CD8-positive, alpha-beta memory T cell (primary cell): ENCODE results near the gene UNC93B1. TPM values are rescaled to one million over a fixed set of nuclear protein-coding genes. Genes with fewer than 3 reads are reported as not detected.
"Not testable (repeated sequence)": the region's sequence is repeated elsewhere in the genome, so short reads cannot be mapped to it uniquely, and the experiment has no call there.

ENCODE experiments used
- CTCF ChIA-PET: fragments of 350-600 bp; sonication (Branson Sonifier 250); formaldehyde crosslinking; loops from one replicate; lab custom pipeline; 2021; ENCODE audit warnings: antibody characterized with exemption; lab: Charles Lee
- POLR2A ChIA-PET: fragments of 350-600 bp; sonication (Branson Sonifier 250); formaldehyde crosslinking; loops from one replicate; lab custom pipeline; 2021; ENCODE audit warnings: antibody characterized with exemption; lab: Charles Lee
- DNase-seq, 5 donors: peaks; one replicate each; pipeline versions ENCODE4 v3.0.0 to v3.0.0-alpha.2; 2020 to 2022; ENCODE audit warnings: mixed read lengths in 1 of 5
- H3K27ac ChIP-seq: one replicate; pipeline ENCODE4 v1.7.0; 2013; ENCODE audit warnings: low read depth, mild to moderate bottlenecking, low read length, moderate library complexity
- H3K27me3 ChIP-seq: 2 replicates; pipeline ENCODE4 v1.7.0; 2013; ENCODE audit warnings: low read length, mild to moderate bottlenecking; ENCODE audit not compliant: insufficient read depth, poor library complexity, severe bottlenecking
- H3K36me3 ChIP-seq: 2 replicates; pipeline ENCODE4 v1.7.0; 2013; ENCODE audit warnings: mild to moderate bottlenecking, low read length, moderate library complexity; ENCODE audit not compliant: insufficient read depth
- H3K4me1 ChIP-seq: 2 replicates; pipeline ENCODE4 v1.7.0; 2013; ENCODE audit warnings: mild to moderate bottlenecking, low read length, moderate library complexity; ENCODE audit not compliant: insufficient read depth
- H3K4me3 ChIP-seq: 2 replicates; pipeline ENCODE4 v1.7.0; 2013; ENCODE audit warnings: mild to moderate bottlenecking, low read length
- H3K9me3 ChIP-seq: 2 replicates; pipeline ENCODE4 v1.7.0; 2013; ENCODE audit warnings: mild to moderate bottlenecking, low read length
- H3K27ac Mint-ChIP-seq, 8 donors: one replicate each; pipeline ENCODE4 v1.8.0; 2020 to 2021; ENCODE audit warnings: mixed read lengths in 8 of 8, mild to moderate bottlenecking in 6 of 8, inconsistent platforms in 3 of 8, moderate library complexity in 3 of 8
- H3K27me3 Mint-ChIP-seq, 2 donors: one replicate each; pipeline ENCODE4 v1.8.0; 2020 to 2021; ENCODE audit warnings: mixed read lengths in 2 of 2, mild to moderate bottlenecking in 1 of 2, moderate library complexity in 1 of 2
- H3K36me3 Mint-ChIP-seq, 3 donors: one replicate each; pipeline ENCODE4 v1.8.0; 2020 to 2021; ENCODE audit warnings: mixed read lengths in 3 of 3, inconsistent platforms in 1 of 3, mild to moderate bottlenecking in 1 of 3
- H3K4me1 Mint-ChIP-seq, 3 donors: one replicate each; pipeline ENCODE4 v1.8.0; 2020 to 2021; ENCODE audit warnings: mixed read lengths in 3 of 3, inconsistent platforms in 1 of 3, mild to moderate bottlenecking in 1 of 3
- H3K4me3 Mint-ChIP-seq, 7 donors: one replicate each; pipeline ENCODE4 v1.8.0; 2020 to 2021; ENCODE audit warnings: mixed read lengths in 7 of 7, mild to moderate bottlenecking in 6 of 7, moderate library complexity in 4 of 7, inconsistent platforms in 2 of 7
- H3K9me3 Mint-ChIP-seq, 5 donors: one replicate each; pipeline ENCODE4 v1.8.0; 2020 to 2022; ENCODE audit warnings: mixed read lengths in 5 of 5, mild to moderate bottlenecking in 3 of 5, moderate library complexity in 2 of 5, inconsistent platforms in 1 of 5
- polyA plus RNA-seq: library from polyadenylated mRNA; unstranded; fragments of 300-500 nt; fragmentation: Illumina TruSeq; gene quantifications from one replicate; pipeline ENCODE4 v1.2.3, GENCODE V29; 2021
- total RNA-seq, 2 experiments: library from RNA; stranded (reverse); gene quantifications; one replicate each; pipeline ENCODE4 v1.2.3, GENCODE V29; 2021

Gene UNC93B1
- total and polyA plus RNA-seq, 3 experiments from 2014 or later, result 9.8 to 26.5 (median 11.1) TPM

GRCh38 chr11:67974746-67975145 lies 29.2 kb downstream of the UNC93B1 start:
- peaks cover 4 to 36% of the 10 kb centered on the region in 2 donors for H3K27me3 Mint-ChIP-seq
- H3K9me3 Mint-ChIP-seq, H3K27ac Mint-ChIP-seq, POLR2A ChIA-PET, H3K4me1 ChIP-seq, DNase-seq, H3K36me3 ChIP-seq, H3K9me3 ChIP-seq, CTCF ChIA-PET, H3K4me3 Mint-ChIP-seq, H3K4me1 Mint-ChIP-seq, H3K27ac ChIP-seq, H3K27me3 ChIP-seq, H3K4me3 ChIP-seq, H3K36me3 Mint-ChIP-seq: not testable (repeated sequence)

GRCh38 chr11:67965830-67966348 lies 38.0 kb downstream of the UNC93B1 start:
- POLR2A ChIA-PET, H3K4me1 Mint-ChIP-seq, H3K36me3 Mint-ChIP-seq, H3K36me3 ChIP-seq, H3K27me3 ChIP-seq, H3K9me3 Mint-ChIP-seq, H3K4me3 ChIP-seq, H3K4me3 Mint-ChIP-seq, H3K9me3 ChIP-seq, H3K27ac Mint-ChIP-seq, DNase-seq, H3K27ac ChIP-seq, H3K4me1 ChIP-seq: not testable (repeated sequence)
- H3K27me3 Mint-ChIP-seq, result peaks cover 0 to 15% of the 10 kb centered on the region in 2 donors
- CTCF ChIA-PET, result interaction anchor here (1.2 to 2.6 kb wide), 2 partner anchors 10 kb away, joined by 4 to 12 read pairs; no protein-coding TSS in a partner anchor

- CTCF ChIA-PET, result interaction anchor here (2.6 kb wide), 1 partner anchor 9 kb away, joined by 12 read pairs; no protein-coding TSS in a partner anchor
- POLR2A ChIA-PET, H3K27ac Mint-ChIP-seq, H3K36me3 ChIP-seq, DNase-seq, H3K9me3 ChIP-seq, H3K9me3 Mint-ChIP-seq, H3K4me3 Mint-ChIP-seq, H3K4me1 Mint-ChIP-seq, H3K4me1 ChIP-seq, H3K27ac ChIP-seq, H3K4me3 ChIP-seq, H3K36me3 Mint-ChIP-seq, H3K27me3 ChIP-seq: not testable (repeated sequence)
- H3K27me3 Mint-ChIP-seq, result peaks cover 0 to 20% of the 10 kb centered on the region in 2 donors
Measured at GRCh38 chr11:67964746-67965145, 39.2 kb downstream of the UNC93B1 start.

GRCh38 chr11:67963879-67964278 lies 40.0 kb downstream of the UNC93B1 start:
- not testable (repeated sequence) for H3K4me1 Mint-ChIP-seq
- H3K27ac Mint-ChIP-seq, result peak overlapping the region in 1 of 8 donors; percentile 17
- H3K27me3 Mint-ChIP-seq, result peaks cover 0 to 23% of the 10 kb centered on the region in 2 donors

GRCh38 chr11:67963217-67963616 lies 40.7 kb downstream of the UNC93B1 start:
- H3K9me3 Mint-ChIP-seq, H3K4me3 ChIP-seq, H3K36me3 Mint-ChIP-seq, H3K27ac ChIP-seq, H3K36me3 ChIP-seq, H3K4me1 ChIP-seq, H3K27me3 ChIP-seq, H3K9me3 ChIP-seq, H3K4me1 Mint-ChIP-seq, POLR2A ChIA-PET, DNase-seq, H3K4me3 Mint-ChIP-seq, H3K27ac Mint-ChIP-seq: not testable (repeated sequence)
- CTCF ChIA-PET, result interaction anchor here (2.6 kb wide), 1 partner anchor 8 kb away, joined by 12 read pairs; no protein-coding TSS in a partner anchor
- peaks cover 0 to 23% of the 10 kb centered on the region in 2 donors for H3K27me3 Mint-ChIP-seq

More at GRCh38 chr11:67963879-67964278, 40.0 kb downstream of the UNC93B1 start:
- H3K4me3 Mint-ChIP-seq, H3K9me3 ChIP-seq, H3K36me3 ChIP-seq, DNase-seq, H3K27ac ChIP-seq, POLR2A ChIA-PET, H3K27me3 ChIP-seq, H3K9me3 Mint-ChIP-seq, H3K4me3 ChIP-seq, H3K4me1 ChIP-seq, H3K36me3 Mint-ChIP-seq: not testable (repeated sequence)
- CTCF ChIA-PET, result interaction anchor here (2.6 kb wide), 1 partner anchor 8 kb away, joined by 12 read pairs; no protein-coding TSS in a partner anchor

GRCh38 chr11:67956236-67956635 lies 47.7 kb downstream of the UNC93B1 start:
- H3K36me3 Mint-ChIP-seq, result not testable (repeated sequence)

GRCh38 chr11:67955461-67956007 lies 48.4 kb downstream of the UNC93B1 start:
- CTCF ChIA-PET, result interaction anchor here (0.6 to 1.5 kb wide), 15 partner anchors 9 to 742 kb away, joined by 3 to 12 read pairs (median 3); partner anchors contain the start of gene UNC93B1
- H3K4me3 ChIP-seq, H3K4me1 ChIP-seq, H3K9me3 Mint-ChIP-seq, H3K36me3 ChIP-seq, H3K9me3 ChIP-seq, H3K27ac ChIP-seq, H3K4me1 Mint-ChIP-seq, H3K36me3 Mint-ChIP-seq, POLR2A ChIA-PET, H3K27me3 ChIP-seq: not testable (repeated sequence)
- peaks cover 7 to 37% of the 10 kb centered on the region in 2 donors for H3K27me3 Mint-ChIP-seq
- H3K27ac Mint-ChIP-seq, result peak overlapping the region in 4 of 8 donors; percentile 29 to 78 (median 57)
- H3K4me3 Mint-ChIP-seq, result peak overlapping the region; percentile 78 to 92 (median 83)
- DNase-seq, result peak; percentile 66 to 78 (median 71)

More at GRCh38 chr11:67956236-67956635, 47.7 kb downstream of the UNC93B1 start:
- H3K9me3 Mint-ChIP-seq, H3K4me1 ChIP-seq, H3K4me3 ChIP-seq, H3K9me3 ChIP-seq, H3K27me3 ChIP-seq, POLR2A ChIA-PET, DNase-seq, H3K27ac ChIP-seq, H3K36me3 ChIP-seq, H3K4me1 Mint-ChIP-seq: not testable (repeated sequence)
- CTCF ChIA-PET, result interaction anchor here (1.1 to 1.5 kb wide), 12 partner anchors 8 to 102 kb away, joined by 3 to 12 read pairs (median 4); partner anchors contain the start of gene UNC93B1
- peak overlapping the region; percentile 27 to 89 (median 51) for H3K4me3 Mint-ChIP-seq
- H3K27ac Mint-ChIP-seq, result peak overlapping the region in 1 of 8 donors; percentile 91
- H3K27me3 Mint-ChIP-seq, result peaks cover 6 to 39% of the 10 kb centered on the region in 2 donors

GRCh38 chr11:67954971-67955370 lies 48.9 kb downstream of the UNC93B1 start:
- H3K27ac ChIP-seq, H3K9me3 ChIP-seq, H3K36me3 Mint-ChIP-seq, POLR2A ChIA-PET, H3K4me1 ChIP-seq, H3K4me1 Mint-ChIP-seq, H3K27me3 ChIP-seq, H3K4me3 ChIP-seq, H3K36me3 ChIP-seq, H3K9me3 Mint-ChIP-seq: not testable (repeated sequence)
- H3K4me3 Mint-ChIP-seq, result peak overlapping the region; percentile 70 to 92 (median 81)
- CTCF ChIA-PET, result interaction anchor here (0.6 to 1.5 kb wide), 15 partner anchors 8 to 741 kb away, joined by 3 to 12 read pairs (median 3); partner anchors contain the start of gene UNC93B1
- H3K27ac Mint-ChIP-seq, result peak overlapping the region in 4 of 8 donors; percentile 55 to 88 (median 68)
- peak in 2 of 5 donors; percentile 1 to 2 for DNase-seq
- H3K27me3 Mint-ChIP-seq, result peaks cover 9 to 35% of the 10 kb centered on the region in 2 donors
